IPS-11a (cell line): ENCODE measurements around the gene VAV3.

Experiments
- H3K4me3 ChIP-seq: one replicate; pipeline ENCODE4 v1.5.1; 2013; ENCODE audit warnings: low read depth, low read length, control low read depth

Gene VAV3

DNA sequence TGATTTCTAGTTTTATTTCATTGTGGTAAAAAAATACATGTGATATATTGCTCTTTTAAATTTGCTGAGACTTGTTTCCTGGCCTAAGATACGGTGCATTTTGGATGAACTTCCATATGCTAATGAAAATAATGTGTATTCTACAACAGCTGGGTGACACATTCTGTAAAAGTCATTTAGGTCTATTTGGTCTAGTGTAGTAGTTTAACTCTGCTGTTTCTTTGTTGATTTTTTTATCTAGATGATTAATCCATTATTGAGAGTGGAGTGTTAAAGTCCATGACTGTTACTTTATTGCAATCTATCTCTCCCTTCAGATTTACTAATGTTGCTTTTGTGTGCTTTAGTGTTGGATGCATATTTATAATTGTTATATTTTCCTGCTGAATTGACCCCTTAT, 161.4 kb downstream of the VAV3 start:
- no peak overlapping the region for H3K4me3 ChIP-seq

DNA sequence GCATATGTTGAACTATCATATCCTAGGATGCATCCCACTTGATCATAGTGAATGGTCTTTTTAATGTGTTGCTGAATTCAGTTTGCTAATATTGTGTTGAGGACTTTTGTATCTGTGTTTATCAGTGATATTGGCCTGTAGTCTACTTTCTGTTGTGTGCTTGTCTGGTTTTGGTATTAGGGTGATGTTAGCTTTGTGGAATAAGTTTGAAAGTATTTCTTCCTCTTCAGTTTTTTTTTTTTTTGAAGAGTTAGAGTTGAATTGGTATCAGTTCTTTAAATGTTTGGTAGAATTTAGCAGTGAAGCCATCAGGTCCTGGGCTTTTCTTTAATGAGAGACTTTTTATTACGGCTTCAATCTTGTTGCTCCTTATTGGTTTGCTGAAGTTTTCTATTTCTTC, 162.3 kb downstream of the VAV3 start:
- no peak overlapping the region for H3K4me3 ChIP-seq

DNA sequence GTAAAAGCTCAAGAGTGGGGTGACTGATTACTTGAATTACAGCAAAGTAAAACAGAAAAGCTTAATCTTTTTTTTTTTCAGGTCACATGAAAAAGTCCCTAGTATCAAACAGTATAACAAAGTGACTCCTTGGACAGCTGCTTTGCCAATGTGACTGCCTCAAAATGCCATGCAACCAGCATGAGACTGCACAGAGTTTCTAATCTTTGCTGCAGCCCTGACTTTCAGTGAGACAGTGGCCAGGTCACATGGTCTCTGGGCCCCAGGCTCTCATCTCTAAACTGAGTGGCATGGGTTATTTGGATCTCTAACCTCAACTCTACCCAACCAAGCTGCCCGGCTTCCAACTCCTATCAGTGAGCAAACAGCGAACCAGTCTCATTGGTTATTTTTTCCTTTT, 169.0 kb downstream of the VAV3 start:
- H3K4me3 ChIP-seq, result no peak overlapping the region

DNA sequence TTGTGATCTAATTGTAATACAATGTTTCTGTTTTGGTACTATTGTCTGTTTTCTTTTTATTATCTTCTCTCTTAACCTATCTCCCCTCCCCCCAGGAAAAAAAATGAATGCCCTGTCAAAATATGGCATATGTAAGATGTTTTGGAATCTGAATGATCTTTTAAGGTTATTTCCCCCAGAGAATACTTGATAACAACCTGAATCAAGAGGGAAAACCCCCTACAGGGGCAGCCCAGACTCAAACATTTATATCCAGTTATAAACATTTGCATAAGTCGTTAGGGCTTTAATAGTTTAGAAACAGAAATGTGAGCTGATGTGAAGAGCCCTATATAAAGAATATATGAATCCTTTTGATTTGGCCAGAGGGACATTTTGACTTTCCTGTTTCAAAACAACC, 169.5 kb downstream of the VAV3 start:
- no peak overlapping the region for H3K4me3 ChIP-seq

DNA sequence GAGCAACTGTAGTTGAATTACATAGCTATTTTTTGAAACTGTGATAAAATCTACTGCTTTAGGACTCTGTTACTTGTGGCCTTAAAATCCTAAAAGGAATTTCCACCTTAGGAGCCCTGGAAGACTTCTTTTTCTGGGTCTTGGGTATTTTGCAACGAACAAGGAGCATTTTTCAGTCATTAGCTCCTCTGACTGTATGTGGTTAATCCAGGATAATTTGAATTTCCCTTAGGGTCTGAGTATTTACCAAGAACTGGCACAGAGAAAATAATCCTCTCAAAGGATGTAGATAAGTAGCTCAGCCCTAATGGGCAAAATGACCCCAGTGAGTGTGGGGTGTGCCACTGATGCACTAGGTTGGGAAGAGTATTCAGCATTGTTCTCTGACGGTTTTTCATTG, 170.4 kb downstream of the VAV3 start:
- no peak overlapping the region for H3K4me3 ChIP-seq

DNA sequence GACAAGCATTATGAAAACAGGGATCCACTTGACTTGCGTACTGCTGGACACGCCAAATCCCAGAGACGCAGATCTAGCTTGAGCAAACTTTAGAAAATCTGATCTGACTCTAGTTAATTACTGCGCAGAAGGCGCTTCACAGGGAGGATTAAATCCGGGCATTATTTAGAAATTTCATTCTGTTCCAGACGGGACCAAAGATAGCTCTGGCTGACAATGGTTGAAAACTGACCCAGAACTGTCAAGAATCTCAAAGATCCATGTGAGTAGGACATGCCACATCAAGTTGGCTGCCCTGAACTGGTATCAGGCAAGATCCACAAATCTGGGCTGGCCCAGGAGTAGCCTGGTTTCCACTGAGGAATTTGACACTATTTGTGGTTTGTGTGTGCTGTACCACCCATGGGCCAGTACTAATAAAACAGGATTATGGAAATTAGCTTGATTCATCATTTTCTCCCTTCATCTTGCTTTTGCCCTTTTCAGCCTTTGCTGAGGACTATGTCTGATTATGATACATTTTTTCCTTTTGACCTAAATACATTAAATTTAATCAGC, 171.0 kb downstream of the VAV3 start:
- no peak overlapping the region for H3K4me3 ChIP-seq

DNA sequence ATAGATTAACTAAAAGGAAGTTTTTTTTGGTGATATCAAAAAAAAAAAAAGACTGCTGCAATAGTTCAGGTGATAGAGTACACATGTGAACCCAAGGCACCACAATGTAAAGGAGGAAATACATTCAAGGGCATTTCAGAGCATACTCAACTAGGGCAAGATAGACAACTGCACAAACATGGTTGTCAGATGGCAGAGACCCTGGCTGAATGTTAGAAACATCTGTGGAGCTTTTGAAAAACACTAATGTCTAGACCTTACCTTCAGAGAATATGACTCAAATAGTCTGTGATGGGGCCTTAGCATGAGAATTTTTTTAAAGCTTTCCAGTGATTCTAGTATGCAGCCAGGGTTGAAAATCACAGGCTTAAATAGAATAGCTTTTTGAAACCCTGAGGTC, 173.6 kb downstream of the VAV3 start:
- H3K4me3 ChIP-seq, result no peak overlapping the region

DNA sequence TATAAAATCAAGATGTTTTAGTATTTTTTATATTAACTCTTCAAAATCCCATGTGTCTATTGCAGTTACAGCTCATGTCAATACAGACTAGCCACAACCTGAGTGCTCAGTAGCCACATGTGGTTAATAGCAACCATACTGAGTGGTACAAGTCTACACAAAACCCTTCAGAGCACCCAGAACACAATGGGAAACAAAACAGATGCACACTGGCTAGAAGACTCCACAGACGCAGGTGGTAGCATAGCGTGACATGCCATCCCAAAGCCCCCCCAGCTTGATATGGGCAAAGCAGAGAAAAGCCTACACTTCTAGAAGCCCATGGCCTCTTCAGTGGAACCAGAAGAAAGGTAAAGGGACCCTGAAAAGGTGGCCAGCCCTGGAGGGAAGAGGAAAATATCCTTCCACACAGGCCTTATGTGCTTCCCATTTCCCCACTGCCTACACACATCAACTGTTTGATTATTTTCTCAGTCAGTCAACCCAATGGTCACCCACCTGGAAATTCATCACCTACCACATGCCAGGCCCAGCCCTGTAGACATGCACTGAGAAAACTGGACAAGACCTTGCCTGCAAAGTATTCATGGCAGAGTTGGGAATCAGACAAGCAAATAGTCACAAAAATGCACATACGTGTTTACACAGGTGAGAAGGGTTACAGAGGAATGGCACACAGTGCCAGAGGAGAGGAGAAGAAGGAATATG, 175.0 kb downstream of the VAV3 start:
- H3K4me3 ChIP-seq, result no peak overlapping the region

DNA sequence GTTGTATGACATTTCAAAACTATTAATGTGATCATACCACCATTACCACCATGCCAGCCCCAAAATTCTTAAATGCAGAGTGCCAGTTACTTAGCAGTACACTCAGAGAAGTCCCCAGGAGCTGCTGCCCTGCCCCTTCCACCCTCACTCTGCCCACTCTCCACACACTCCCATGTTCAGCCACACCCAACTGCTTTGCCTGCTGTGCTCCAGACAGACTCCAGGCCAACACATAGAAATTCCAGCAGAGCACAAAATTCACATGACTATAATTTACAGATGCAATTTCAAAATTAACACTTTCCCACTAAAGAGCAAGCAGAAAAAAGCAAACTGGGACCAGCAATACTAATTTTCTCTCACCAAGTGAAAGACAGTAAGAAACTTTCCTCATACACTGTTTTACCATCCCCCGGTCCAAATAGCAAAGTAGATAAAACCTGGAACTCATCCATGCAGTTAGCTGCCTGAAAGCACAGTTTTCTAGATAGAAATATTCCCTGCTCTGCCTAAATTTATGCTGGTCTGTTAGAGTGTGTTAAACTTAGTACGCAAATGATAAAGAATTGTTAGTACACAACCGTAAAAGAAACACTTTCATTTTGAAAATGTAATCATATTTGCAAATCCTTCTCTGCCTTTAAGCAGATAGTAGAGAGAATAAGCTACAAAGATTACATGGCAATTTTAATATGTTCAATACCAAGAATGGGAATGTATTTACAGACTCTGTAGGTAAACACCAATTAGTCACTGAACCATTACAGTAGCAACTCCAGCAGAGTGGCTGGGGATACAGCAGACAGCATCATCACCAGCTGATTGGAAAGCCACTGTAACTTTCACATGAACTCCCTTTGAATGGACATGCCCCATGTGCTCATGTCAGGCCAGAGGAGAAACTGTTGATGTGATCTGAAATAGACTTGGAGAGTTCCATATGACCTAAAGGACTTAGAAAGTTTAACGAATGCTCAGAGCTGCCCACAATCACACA, 176.5 kb downstream of the VAV3 start:
- H3K4me3 ChIP-seq, result no peak overlapping the region

DNA sequence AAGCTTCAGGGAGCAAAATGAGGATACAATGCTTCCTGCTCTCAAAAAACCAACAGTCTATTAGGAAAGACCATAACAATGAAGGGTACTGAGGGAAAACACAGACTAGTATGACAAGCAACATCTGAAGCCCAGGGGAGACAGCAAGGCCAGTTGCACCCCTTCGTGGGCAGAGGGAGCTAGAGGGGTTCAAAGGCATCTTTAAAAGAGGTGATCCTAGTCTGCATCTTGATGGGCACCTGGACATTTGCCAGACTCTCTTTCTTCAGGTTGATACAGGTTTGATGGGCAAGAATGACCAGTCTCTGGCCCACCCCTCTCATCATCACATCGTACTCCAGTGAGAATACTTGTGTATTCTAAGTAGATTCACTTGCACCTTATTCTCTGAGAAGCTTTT, 177.7 kb downstream of the VAV3 start:
- no peak overlapping the region for H3K4me3 ChIP-seq

DNA sequence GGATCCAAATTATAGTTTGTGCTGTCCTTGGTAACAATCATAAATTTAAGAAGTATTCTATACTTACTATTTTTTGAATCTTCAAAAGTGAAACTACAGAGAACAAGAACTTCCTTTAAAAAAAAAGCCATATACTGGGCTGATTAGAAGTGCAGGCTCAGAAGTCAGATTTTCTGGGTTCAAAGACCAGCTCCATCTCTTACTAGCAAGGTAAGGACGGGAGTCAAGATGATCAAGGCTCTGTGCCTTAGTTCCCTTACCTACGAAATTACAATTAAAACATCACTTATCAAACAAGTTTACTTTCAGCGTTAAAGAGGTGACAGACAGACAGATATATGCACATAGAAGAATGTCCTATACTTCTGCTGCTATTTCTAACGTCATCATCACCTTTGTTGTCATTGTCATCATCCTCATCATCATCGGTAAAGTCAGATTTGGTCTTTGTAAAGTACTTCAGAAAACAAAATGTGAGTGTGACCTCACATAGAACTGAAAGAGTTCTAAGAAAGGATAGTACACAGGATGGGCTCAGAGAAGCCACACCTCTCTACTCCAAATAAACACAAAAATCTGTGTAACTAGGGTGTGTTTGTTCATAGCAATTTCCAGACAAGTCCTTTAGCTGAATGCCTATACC, 178.7 kb downstream of the VAV3 start:
- no peak overlapping the region for H3K4me3 ChIP-seq

DNA sequence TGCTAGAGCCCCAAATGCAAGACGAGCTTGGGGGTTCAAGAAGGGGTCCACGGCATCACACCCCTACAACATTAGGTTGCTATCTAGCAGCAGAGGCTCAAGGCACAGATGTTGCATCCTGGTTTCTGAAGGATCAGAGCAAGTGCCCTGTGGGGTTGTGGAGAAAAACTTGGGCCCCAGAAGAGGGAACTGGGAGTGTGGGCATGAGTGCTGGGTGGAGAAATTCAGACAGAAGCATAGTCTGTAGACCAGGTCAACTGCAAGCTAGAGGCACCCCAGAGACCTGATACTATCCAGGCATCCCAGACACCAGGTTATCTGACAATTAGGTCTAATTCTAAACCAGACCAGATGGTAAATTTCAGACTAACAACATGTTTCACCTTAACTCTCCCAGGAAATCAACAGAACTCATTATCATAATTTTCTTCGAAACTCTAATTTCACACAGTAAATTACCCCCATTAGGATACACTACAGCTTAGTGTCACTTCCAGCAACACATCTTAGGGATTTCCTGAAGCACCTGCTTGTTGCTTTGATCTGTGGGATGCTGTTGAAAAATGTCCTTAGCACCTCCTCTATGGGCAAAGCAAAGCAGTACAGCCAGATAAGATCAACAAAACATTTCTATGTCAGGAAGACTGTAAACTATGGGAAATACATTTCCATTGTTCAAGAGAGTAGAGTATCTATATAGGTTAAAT, 179.3 kb downstream of the VAV3 start:
- H3K4me3 ChIP-seq, result no peak overlapping the region

DNA sequence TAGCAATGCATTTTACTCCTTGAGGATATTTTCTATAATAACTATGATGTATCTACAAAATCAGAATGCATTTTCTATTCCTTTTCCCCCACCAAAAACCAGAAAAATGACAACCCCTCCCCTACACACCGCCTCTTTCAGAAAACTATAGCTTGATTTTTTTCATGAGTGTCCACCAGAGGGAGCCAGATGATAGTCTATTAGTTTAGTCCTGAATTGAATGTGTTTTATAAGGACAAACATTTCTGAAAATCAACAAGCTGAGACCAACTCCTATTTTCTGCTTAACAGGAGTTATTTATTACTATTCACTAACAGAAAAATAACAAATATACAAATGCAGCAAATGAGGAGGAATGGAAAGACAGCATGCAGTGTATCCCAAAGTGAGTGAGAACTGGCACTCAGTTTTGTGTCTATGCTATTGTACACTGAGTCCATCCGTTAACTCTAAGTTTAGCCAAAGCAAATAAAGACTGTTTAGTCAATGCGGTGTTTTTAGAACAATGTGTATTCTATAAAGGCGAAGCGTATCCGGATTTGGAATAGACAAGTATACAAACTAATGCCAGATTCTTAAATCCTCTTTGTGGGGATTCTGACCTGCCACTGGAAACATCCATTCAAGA, 182.6 kb downstream of the VAV3 start:
- H3K4me3 ChIP-seq, result no peak overlapping the region

DNA sequence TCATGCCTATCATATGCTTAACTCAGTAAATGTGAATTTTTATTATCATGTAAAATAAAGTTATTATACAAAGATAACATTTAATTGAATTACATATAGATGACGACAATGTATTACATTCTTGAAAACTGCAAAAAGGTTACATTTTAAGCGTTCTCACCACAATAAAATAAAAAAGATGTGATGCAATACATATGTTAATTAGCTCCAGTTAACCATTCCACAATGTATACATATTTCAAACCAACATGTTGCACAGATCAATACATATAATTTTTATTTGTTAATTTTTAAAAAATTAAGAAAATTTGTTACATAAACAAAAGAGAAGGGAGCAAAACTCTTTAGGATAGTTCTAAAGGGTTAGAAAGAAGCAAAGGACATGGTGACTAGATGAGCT, 183.7 kb downstream of the VAV3 start:
- H3K4me3 ChIP-seq, result no peak overlapping the region

DNA sequence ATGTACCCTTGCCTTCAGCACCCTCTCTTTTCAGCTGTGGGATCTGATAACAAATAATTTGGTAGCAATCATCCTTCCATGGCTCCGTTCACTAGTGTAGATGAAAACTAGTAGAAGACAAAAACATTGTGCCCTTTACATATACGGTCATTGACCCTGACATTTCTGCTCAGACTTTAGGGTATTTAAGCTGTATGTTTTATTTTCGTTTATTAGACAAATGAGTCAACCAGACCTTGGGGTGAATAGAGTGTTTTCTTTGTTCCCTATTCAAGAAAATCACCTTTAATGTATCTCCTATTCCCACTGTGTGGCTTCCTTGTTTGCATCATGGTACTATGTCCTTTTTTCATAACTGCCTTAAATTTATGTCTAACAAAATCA, 187.3 kb downstream of the VAV3 start:
- H3K4me3 ChIP-seq, result no peak overlapping the region

DNA sequence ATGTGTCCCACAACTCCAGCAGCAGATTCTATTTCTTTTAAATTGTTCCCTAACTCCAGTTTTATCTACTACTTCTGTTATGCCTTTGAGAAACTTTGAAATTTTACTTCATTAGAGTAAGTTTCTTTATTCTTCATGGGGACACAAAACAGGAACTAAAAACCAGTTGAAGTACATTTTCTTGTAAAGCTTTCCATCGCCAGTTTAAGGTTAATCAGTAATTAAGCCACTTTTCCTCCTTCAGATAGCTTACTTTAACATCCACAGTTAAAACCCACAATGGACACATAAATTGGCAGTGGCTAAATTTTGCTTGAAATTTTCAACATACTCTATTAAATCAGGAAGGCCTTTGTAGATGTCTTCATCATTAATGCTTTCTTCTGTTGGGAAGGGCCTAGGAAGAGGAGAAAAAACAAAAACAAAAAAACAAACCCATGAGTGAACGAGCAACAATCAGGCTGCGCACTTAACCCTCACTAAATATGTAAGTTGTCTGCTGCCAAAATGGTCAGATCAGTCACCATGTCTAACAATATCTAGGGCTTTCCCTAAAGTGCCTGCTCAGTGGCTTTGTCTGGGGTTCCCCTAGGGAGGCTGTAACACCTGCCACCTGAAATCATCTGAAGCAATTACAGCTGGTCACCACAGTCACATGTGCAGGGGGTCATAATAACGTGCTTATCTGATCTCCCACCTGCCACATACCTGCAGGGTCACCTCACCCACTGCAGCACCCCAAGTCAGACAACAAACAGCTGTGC, 187.9 kb downstream of the VAV3 start:
- H3K4me3 ChIP-seq, result no peak overlapping the region

DNA sequence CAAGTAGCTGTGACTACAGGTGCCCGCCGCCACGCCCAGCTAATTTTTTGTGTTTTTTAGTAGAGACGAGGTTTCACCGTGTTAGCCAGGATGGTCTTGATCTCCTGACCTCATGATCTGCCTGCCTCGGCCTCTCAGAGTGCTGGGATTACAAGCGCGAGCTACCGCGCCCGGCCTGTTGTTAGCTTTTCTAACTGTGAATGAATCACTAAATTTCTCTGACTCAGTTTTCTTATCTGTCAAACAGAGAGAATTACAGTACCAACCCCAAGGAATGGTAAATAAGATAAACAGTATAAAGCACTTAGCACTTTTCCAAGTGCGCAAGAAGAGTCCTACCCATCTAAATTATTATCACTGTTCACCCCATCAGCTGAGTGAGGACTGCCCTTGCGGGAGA, 193.6 kb downstream of the VAV3 start:
- no peak overlapping the region for H3K4me3 ChIP-seq

DNA sequence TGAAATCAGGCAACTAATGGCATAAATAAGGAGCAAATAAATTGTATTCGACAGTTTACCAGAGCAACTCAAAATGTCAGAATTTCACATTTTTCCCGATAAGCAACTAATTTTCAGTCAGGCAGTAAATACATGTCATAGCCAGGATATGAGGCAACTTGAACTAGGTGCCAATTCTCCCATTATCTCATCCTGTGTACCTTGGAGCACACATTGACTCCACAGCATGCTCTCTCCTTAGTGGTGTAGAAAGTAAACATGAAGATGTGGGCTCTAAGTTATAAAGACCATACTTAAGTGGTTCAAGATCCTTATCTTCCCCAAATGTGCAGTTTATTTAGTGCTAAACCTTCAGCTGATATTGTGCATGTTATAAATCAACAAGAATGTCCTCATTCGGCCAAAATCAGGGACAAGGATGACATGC, 197.8 kb downstream of the VAV3 start:
- H3K4me3 ChIP-seq, result no peak overlapping the region

DNA sequence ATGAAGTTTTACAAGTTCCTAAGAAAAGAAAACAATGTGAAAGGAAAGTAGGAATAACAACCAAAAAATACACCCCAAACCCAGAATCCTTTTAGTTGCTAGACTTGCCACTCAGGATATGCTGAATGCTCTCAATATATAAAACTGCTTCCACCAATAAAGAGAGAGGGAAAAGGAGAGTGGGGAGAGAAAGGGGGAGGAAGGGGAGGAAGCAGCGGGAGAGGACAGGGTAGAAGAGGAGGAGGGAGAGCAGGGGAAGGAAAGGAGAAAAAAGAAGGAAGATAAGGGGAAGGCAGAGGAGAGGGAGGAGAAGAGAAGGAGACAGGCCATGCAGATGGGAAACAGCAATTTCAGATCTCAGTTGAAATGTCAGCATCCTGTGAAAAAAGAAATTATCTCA, 198.4 kb downstream of the VAV3 start:
- no peak overlapping the region for H3K4me3 ChIP-seq
